HG02759 (cell line): ENCODE results near the gene ILDR2.
A peak's percentile ranks its signal among the peaks of the same experiment; 100 is the strongest.

Experiments
- ATAC-seq: cut with Tn5 transposase; IDR thresholded peaks from one replicate; pipeline ENCODE4 v1.9.1; 2021; ENCODE audit warnings: mild to moderate bottlenecking, moderate library complexity; ENCODE audit not compliant: unreplicated experiment

Gene ILDR2

GRCh38 chr1:166975361-166976129 is at the start of gene ILDR2:
ILDR2 (minus strand) TSS chr1:166975540; CDS start chr1:166975268, 272 bp downstream.
- ATAC-seq, result peak; percentile 80

- ATAC-seq, result peak; percentile 94
Measured at GRCh38 chr1:167022384-167022783, 47.0 kb upstream of the ILDR2 start.

- ATAC-seq, result no peak
Measured at GRCh38 chr1:167016100-167016750, 40.9 kb upstream of the ILDR2 start.

- ATAC-seq, result no peak
Measured at GRCh38 chr1:167013108-167013929, 38.0 kb upstream of the ILDR2 start.

DNA sequence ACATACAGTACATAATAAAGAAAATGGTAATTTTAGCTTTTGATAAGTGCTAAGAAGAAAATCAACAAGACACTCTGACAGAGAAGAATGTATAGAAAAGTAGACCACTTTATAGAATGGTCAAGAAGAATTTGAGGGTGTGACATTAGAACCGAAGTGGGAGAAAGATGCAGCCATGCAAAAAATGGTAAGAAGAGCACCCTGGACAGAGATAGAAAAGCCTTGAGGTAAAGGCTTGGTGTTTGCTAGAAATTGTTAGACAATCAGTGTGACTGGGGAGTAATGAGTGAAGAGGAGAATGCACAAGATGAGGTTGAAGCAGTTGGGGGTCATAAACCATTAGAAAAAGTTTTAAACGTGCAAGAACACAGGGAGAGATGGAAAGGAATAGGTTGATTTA is 37.2 kb upstream of the ILDR2 start:
- no peak for ATAC-seq

DNA sequence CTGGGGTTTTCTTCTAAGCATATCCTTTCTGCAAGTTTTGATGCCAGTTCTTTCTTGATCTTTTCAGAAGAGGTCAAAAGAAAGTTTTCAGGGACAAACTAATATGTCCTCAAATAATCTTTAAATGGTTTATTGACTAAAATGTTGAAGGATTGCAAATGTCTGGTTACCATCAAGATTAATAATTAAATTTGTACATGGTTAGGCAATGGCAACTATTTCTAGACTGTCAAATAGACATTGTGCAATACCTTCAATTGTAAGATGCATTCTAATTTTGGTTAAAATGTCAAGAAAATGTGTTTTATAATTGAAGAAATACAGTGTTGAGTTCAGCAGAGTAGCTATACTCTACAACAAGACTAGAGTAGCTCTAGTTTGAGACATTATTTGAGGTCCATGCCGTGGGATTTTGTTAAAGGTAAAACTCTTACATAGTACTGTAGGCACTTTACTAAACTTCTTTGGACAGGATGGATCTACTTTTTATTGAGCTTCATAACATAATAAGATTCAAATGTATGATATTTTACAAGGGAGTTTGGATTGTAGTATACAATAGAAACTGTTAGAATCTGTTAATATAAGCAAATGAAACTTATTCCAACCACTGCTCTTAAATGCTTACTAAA is 36.3 kb upstream of the ILDR2 start:
- ATAC-seq, result no peak

DNA sequence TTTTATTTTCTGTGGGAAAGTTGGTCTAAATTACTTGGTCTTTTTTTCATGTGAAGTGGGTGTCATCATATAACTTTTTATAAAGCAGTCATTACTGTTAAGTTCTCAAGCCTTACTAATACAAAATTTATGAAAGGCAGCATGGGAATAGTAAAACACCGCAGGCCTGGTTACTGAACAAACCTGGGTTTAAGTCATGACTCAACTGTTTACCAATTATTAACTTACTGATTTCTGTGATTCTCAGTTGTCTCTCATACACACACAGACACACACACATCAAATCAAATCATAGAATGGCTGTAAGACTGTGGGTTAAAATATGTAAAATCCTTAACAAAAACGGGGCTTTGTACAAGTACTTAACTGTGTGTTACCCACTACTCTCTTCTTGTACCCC is 28.4 kb upstream of the ILDR2 start:
- no peak for ATAC-seq

DNA sequence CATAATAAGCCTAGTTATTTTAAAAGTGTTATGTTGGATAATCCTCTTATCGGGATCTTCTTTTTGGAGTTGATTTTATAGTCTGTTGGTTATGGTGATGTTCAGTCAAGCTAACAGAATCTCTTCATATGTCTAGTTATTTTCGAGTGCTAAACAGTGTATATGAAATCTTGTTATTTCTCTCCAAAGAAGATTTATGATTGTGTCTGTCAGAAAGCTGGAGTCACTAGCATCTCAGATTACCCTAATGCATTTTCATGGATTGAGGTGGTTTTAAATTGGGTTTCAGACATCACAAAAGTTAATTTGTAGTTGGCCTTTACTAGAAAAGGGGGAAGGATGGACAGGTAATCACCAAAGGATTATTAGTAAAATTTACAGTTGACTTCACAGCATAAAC is 27.0 kb upstream of the ILDR2 start:
- ATAC-seq, result no peak

DNA sequence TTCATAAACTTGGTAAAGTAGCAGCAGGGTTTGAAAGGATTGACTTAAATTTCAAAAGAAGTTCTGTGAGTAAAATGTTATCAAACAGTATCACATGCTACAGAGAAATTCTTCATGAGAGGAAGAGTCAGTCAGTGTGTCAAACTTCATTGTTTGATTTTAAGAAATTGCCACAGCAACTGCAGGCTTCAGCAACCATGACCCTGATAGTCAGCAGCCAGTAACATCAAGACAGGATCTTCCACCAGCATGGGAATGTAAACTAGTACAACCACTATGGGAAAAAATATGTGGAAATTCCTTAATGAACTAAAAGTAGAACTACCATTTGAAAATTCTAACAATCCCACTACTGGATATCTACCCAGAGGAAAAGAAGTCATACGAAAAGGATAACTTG is 25.2 kb upstream of the ILDR2 start:
- no peak for ATAC-seq

DNA sequence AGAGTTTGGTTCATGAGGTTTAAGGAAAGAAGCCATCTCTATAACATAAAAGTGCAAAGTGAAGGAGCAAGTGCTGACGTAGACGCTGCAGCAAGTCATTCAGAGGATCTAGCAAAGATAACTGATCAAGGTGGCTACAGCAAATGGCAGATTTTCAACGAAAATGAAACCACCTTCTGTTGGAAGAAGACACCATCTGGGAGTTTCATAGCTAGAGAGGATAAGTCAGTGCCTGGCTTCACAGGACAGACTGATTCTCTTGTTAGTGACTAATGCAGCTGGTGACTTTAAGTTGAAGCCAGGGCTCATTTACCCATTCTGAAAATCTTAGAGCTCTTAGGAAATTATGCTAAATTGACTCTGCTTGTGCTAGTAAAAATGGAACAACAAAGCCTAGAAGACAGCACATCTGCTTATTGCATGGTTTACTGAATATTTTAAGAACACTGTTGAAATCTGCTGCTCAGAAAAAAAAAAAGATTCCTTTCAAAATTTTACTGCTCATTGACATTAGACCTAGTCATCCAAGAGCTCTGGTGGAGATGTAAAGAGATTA is 24.2 kb upstream of the ILDR2 start:
- peak; percentile 45 for ATAC-seq

DNA sequence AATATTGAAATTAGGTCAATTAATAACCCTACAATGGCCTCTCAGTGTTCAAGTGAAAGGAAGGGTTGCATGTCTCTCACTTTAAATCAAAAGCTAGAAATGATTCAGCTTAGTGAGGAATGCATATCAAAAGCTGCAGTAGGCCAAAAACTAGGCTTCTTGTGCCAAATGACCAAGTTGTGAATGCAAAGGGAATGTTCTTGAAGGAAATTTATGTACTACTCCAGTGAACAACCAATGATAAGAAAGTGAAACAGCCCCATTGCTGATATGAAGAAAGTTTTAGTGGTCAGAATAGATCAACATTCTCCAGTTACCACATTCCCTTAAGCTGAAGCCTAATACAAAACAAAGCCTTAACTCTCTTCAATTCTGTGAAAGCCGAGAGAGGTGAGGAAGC is 23.7 kb upstream of the ILDR2 start:
- ATAC-seq, result peak; percentile 33

GRCh38 chr1:166988974-166989515 is 13.7 kb upstream of the ILDR2 start, which contains the start of gene MAEL:
MAEL (plus strand) TSS chr1:166989280; CDS start chr1:166989353, 73 bp downstream.
- no peak for ATAC-seq

DNA sequence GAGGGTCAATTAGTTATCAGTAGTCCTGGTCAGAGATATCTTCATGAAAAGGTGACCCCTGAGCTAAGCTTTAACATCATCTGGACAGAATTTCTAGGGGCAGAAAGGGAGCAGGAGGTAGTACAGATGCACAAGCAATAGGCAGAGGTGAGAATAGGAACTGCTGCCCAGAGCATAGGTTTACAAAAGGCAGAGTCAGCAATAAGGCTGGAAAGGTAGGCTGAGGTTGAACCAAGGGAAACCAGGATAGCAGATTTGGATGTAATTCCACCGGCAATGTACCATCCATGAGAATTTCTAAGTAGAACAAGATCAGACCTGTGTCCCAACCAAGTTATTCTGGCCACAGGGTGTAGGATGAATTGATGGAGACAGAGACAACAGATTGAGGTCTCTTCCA is 6.2 kb upstream of the ILDR2 start:
- no peak for ATAC-seq

DNA sequence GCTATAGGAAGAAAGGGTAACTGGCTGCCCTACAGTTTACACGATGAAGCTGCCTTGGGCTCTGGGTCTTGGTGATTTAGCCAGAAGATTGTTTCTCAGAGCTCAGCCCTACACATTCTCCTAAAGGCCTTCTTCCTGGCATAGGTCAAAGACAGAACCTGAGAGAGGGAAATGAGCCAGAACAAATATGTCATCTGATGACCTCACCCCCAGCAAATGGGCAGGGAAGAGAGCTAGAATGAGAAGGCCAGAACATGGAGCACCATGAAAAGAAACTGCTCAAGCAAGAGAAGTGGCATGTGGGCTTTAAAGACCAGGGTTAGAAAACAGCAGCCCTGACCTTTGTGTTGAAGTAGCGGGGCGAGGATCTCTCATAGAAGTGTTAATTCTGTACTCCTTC is 5.5 kb upstream of the ILDR2 start:
- no peak for ATAC-seq

DNA sequence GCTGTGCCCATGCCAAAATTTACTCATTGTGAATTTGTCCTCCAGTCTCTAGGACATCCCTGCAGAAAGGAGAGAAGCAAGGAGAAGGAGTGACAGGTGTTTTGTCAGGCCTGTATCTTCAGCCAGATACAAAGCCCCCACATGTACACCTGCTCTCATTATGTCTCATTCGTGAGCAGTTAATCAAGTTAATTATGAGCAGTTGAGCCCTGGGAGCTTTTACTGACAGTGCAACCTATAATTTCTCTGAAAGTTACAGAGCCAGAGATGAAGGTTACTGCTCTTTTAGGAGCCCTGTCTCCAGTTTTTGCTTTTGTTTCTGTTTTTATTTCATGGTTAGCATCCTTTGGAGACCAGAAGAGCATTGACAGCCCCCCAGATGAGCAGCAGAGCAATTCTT is 5.0 kb upstream of the ILDR2 start:
- no peak for ATAC-seq

- ATAC-seq, result peak; percentile 32
Measured at GRCh38 chr1:166978821-166979220, 3.5 kb upstream of the ILDR2 start.

DNA sequence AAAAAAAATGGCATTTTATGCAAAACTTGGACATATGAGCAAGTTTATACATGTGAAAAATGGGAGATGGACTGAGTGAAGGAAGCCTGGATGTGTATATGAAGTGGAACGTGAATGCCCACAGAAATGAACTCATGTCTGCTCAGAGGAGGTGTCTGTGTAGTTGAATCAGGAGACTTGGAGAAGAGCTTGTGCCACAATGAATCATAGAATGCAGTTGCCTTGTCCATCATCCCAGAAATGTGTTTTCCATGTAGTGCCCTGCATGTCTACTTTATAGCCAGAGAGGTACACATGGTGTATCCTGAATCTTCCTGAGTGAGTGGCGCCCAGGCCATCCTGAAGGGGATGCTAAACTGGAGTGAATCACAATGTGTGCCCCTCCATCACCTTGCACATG is 2.6 kb upstream of the ILDR2 start:
- ATAC-seq, result no peak

DNA sequence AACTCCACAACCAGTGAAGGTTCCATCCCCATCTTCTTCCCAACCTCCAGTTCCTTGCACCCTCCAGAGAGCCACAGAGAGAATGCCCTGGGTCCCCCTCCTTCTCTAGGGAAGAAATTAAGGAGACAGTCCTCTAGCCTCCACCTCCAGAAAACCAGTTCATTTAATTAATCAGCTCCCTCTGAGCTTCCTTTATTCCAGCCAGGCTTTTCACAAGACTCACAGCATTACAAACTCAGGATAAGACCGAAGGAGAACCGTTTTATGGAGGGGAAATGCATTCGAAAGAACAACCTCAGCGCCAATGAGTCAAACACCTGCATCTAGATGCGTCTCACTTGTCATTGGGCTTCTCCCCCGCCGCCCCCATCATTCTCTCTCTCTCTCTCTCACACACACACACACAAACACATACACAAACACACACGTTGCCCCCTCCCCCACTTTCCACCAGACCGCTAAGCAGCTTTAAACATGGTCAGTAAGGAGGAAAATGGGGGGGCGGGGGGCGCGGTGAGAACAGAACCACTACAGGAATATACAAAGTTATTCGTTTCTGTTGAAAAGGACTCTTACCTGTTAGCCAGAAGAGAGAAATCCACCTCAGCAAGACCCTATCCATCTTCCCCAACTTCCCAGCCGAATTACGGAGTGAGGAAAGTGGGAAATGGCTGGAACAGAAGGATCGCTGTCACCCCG is 544 bp downstream of the ILDR2 start:
- ATAC-seq, result peak; percentile 8

DNA sequence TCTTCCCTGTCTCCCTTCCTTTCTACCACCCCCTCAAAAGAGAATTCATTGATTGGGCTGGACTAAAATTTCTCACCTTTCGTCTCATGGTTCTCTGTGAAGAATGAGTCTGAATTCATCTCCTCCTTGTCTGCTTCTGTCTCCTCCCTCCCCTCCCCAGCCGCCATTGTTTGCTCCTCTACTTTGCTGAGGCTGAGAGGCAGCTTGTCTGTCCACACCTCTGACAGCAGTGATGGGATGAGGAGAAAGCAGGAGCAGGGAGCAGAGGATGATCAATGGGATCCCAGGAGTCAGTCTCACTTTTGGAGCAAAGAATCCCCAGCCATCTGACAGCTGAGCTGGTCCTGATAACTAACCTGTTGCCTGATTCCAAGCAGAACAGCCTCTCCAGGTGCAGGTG is 2.5 kb downstream of the ILDR2 start:
- no peak for ATAC-seq

DNA sequence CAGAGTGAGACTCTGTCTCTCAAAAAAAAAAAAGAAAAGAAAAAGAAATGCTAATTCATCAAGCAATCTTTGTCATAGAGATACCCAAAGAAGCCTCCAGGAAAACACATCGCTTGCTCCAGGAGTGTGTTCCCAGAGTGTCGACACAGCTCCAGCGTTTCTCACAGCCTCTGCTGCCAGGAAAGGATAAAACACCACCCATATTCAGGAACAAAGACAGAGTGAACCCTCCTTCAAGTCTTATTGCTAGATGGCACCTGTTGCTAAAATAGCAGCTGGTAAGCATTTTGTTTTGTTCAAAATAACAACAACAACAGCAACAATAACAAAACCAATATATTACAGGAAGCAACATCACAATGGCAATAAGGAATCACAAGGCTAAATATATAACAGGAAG is 3.1 kb downstream of the ILDR2 start:
- no peak for ATAC-seq
